ENCODE measurements around the gene PTPDC1. TPM values are rescaled to one million over a fixed set of nuclear protein-coding genes. Genes with fewer than 3 reads are reported as not detected.

PTPDC1 gene
- total RNA-seq, 2 experiments from 2014 or later: 4.9 to 5.6 TPM

GRCh38 chr9:94126844-94127243 is 42.6 kb downstream of the PTPDC1 start:
- no peak for ATAC-seq
- intact Hi-C loops (cut with micrococcal nuclease): no loop called here
- H3K4me3 Mint-ChIP-seq: no peak overlapping the region
- H3K27ac Mint-ChIP-seq: no peak overlapping the region
- ChIA-PET CTCF (interaction anchor here (1.5 kb wide), 1 partner anchor 21 kb away, joined by 3 read pairs; no protein-coding TSS in a partner anchor), POLR2A (no interaction called here)
- peaks cover 30% of the 10 kb centered on the region for H3K9me3 Mint-ChIP-seq
- H3K36me3 Mint-ChIP-seq (ENCODE audit: low read depth): peaks cover 7% of the 10 kb centered on the region
- DNase-seq: no peak
- H3K27me3 Mint-ChIP-seq: no peaks in the 10 kb centered on the region
- TF ChIP-seq CTCF (IDR thresholded peaks at IDR 0.05): no peak
- H3K4me1 Mint-ChIP-seq (ENCODE audit: low read depth): no peaks in the 10 kb centered on the region

DNA sequence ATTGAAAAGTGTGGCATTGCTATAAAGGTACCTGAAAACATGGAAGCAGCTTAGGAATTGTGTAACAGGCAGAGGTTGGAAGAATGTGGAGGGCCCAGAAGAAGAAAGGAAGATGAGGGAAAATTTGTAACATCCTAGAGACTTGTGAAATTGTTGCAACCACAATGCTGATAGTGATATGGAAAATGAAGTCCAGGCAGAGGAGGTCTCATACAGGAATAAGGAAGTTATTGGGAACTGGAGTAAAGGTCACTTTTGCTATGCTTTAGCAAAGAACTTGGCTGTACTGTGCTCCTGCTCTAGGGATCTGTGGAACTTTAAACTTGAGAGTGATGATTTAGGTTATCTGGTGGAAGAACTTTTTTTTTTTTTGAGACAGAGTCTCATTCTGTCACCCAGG is 43.5 kb downstream of the PTPDC1 start:
- no peak overlapping the region for H3K4me3 Mint-ChIP-seq
- TF ChIP-seq CTCF (IDR thresholded peaks at IDR 0.05): no peak
- peaks cover 7% of the 10 kb centered on the region for H3K36me3 Mint-ChIP-seq (ENCODE audit: low read depth)
- CTCF ChIA-PET: no interaction called here
- H3K9me3 Mint-ChIP-seq: peaks cover 30% of the 10 kb centered on the region
- DNase-seq (no peak), ATAC-seq (no peak)
- intact Hi-C loops (cut with micrococcal nuclease): no loop called here
- POLR2A ChIA-PET: no interaction called here
- H3K4me1 Mint-ChIP-seq (ENCODE audit: low read depth): no peaks in the 10 kb centered on the region
- no peaks in the 10 kb centered on the region for H3K27me3 Mint-ChIP-seq
- no peak overlapping the region for H3K27ac Mint-ChIP-seq

- TF ChIP-seq CTCF (IDR thresholded peaks at IDR 0.05): no peak
- H3K4me1 Mint-ChIP-seq (ENCODE audit: low read depth): no peaks in the 10 kb centered on the region
- peaks cover 30% of the 10 kb centered on the region for H3K9me3 Mint-ChIP-seq
- ChIA-PET CTCF (no interaction called here), POLR2A (no interaction called here)
- intact Hi-C loops (cut with micrococcal nuclease): no loop called here
- no peak for ATAC-seq
- no peak for DNase-seq
- H3K36me3 Mint-ChIP-seq (ENCODE audit: low read depth): peaks cover 7% of the 10 kb centered on the region
- H3K27ac Mint-ChIP-seq: no peak overlapping the region
- no peak overlapping the region for H3K4me3 Mint-ChIP-seq
- H3K27me3 Mint-ChIP-seq: no peaks in the 10 kb centered on the region
Measured at GRCh38 chr9:94128580-94128979, 44.3 kb downstream of the PTPDC1 start.

DNA sequence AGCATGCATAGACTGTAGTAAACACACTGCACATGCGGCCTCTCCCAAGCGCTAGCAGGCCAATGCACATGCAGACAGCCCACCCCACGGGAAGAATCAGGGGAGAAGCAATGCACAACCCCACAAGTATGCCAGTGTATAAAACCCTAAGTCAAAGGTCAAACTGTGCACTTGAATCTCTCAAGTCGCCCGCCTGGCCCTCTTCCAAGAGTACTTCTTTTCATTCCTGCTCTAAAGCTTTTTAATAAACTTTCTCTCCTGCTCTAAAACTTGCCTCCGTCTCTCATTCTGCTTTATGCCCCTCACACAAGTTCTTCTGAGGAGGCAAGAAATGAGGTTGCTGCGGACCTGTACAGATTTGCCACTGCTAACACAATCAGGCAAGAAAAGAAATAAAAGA is 50.4 kb downstream of the PTPDC1 start:
- Mint-ChIP-seq H3K4me1 (ENCODE audit: low read depth) (peaks cover 5% of the 10 kb centered on the region), H3K36me3 (ENCODE audit: low read depth) (peaks cover under 1% of the 10 kb centered on the region), H3K4me3 (no peak overlapping the region), H3K9me3 (peaks cover 2% of the 10 kb centered on the region), H3K27me3 (no peaks in the 10 kb centered on the region), H3K27ac (no peak overlapping the region)
- ChIA-PET CTCF (interaction anchor here (1.0 kb wide), 1 partner anchor 79 kb away, joined by 3 read pairs; no protein-coding TSS in a partner anchor), POLR2A (no interaction called here)
- DNase-seq (no peak), ATAC-seq (no peak)
- TF ChIP-seq CTCF (IDR thresholded peaks at IDR 0.05): no peak
- intact Hi-C loops (cut with micrococcal nuclease): no loop called here

GRCh38 chr9:94135222-94135621 is 51.0 kb downstream of the PTPDC1 start:
- Mint-ChIP-seq H3K4me1 (ENCODE audit: low read depth) (peaks cover 5% of the 10 kb centered on the region), H3K9me3 (no peaks in the 10 kb centered on the region), H3K4me3 (no peak overlapping the region), H3K27me3 (no peaks in the 10 kb centered on the region), H3K36me3 (ENCODE audit: low read depth) (no peaks in the 10 kb centered on the region), H3K27ac (no peak overlapping the region)
- ChIA-PET POLR2A (no interaction called here), CTCF (interaction anchor here (1.0 kb wide), 1 partner anchor 78 kb away, joined by 3 read pairs; no protein-coding TSS in a partner anchor)
- intact Hi-C loops (cut with micrococcal nuclease): no loop called here
- ATAC-seq (no peak), DNase-seq (no peak)
- no peak for TF ChIP-seq CTCF (IDR thresholded peaks at IDR 0.05)

Data from activated CD8-positive, alpha-beta T cell treated with anti-CD3 and anti-CD28 coated beads for 36 hours (primary cell).